ENCODE data around the gene GNAQ.
"Not testable (repeated sequence)": the region's sequence is repeated elsewhere in the genome, so short reads cannot be mapped to it uniquely, and the experiment has no call there.

The GNAQ gene

GRCh38 chr9:77744841-77745430, 286.7 kb downstream of the GNAQ start:
- CTCF ChIA-PET = no interaction called here
- H3K9me3 Mint-ChIP-seq = no peaks in the 10 kb centered on the region
- H3K27me3 Mint-ChIP-seq = no peaks in the 10 kb centered on the region
- H3K4me3 Mint-ChIP-seq = no peak overlapping the region
- H3K36me3 Mint-ChIP-seq = peaks cover 12% of the 10 kb centered on the region
- H3K4me1 Mint-ChIP-seq = peaks cover 24% of the 10 kb centered on the region
- DNase-seq = no peak
- no peak overlapping the region for H3K27ac Mint-ChIP-seq

GRCh38 chr9:77743386-77743785, 288.2 kb downstream of the GNAQ start:
- DNase-seq = no peak
- Mint-ChIP-seq H3K4me3 (no peak overlapping the region), H3K27ac (no peak overlapping the region), H3K9me3 (no peaks in the 10 kb centered on the region), H3K27me3 (no peaks in the 10 kb centered on the region), H3K36me3 (peaks cover 12% of the 10 kb centered on the region), H3K4me1 (peaks cover 24% of the 10 kb centered on the region)
- CTCF ChIA-PET = interaction anchor here (1.3 kb wide), 1 partner anchor 310 kb away, joined by 4 read pairs; no protein-coding TSS in a partner anchor

GRCh38 chr9:77738932-77739331, 292.7 kb downstream of the GNAQ start:
- Mint-ChIP-seq H3K4me3 (no peak overlapping the region), H3K9me3 (no peaks in the 10 kb centered on the region), H3K27ac (no peak overlapping the region), H3K27me3 (no peaks in the 10 kb centered on the region), H3K36me3 (no peaks in the 10 kb centered on the region), H3K4me1 (no peaks in the 10 kb centered on the region)
- CTCF ChIA-PET = interaction anchor here (1.0 kb wide), 1 partner anchor 12 kb away, joined by 4 read pairs; no protein-coding TSS in a partner anchor
- no peak for DNase-seq

GRCh38 chr9:77735494-77735893, 296.1 kb downstream of the GNAQ start:
- no peaks in the 10 kb centered on the region for H3K27me3 Mint-ChIP-seq
- CTCF ChIA-PET = no interaction called here
- no peak for DNase-seq
- H3K27ac Mint-ChIP-seq = no peak overlapping the region
- no peaks in the 10 kb centered on the region for H3K9me3 Mint-ChIP-seq
- no peaks in the 10 kb centered on the region for H3K36me3 Mint-ChIP-seq
- no peak overlapping the region for H3K4me3 Mint-ChIP-seq
- no peaks in the 10 kb centered on the region for H3K4me1 Mint-ChIP-seq

GRCh38 chr9:77731930-77732329, 299.7 kb downstream of the GNAQ start:
- Mint-ChIP-seq H3K27ac (no peak overlapping the region), H3K9me3 (no peaks in the 10 kb centered on the region), H3K27me3 (no peaks in the 10 kb centered on the region), H3K4me1 (peaks cover 12% of the 10 kb centered on the region), H3K4me3 (no peak overlapping the region), H3K36me3 (peaks cover 18% of the 10 kb centered on the region)
- CTCF ChIA-PET = no interaction called here
- DNase-seq = no peak

GRCh38 chr9:77731008-77731698, 300.5 kb downstream of the GNAQ start:
- CTCF ChIA-PET = no interaction called here
- H3K4me3 Mint-ChIP-seq = no peak overlapping the region
- peaks cover 20% of the 10 kb centered on the region for H3K4me1 Mint-ChIP-seq

GRCh38 chr9:77729177-77729576, 302.4 kb downstream of the GNAQ start:
- no peaks in the 10 kb centered on the region for H3K27me3 Mint-ChIP-seq
- no peak for DNase-seq
- CTCF ChIA-PET = no interaction called here
- H3K9me3 Mint-ChIP-seq = no peaks in the 10 kb centered on the region
- no peak overlapping the region for H3K27ac Mint-ChIP-seq
- H3K36me3 Mint-ChIP-seq = peaks cover 32% of the 10 kb centered on the region
- no peak overlapping the region for H3K4me3 Mint-ChIP-seq
- H3K4me1 Mint-ChIP-seq = peaks cover 34% of the 10 kb centered on the region

More at GRCh38 chr9:77731008-77731698, 300.5 kb downstream of the GNAQ start:
- H3K36me3 Mint-ChIP-seq = peaks cover 23% of the 10 kb centered on the region
- H3K27me3 Mint-ChIP-seq = no peaks in the 10 kb centered on the region
- no peaks in the 10 kb centered on the region for H3K9me3 Mint-ChIP-seq
- DNase-seq = no peak
- no peak overlapping the region for H3K27ac Mint-ChIP-seq

- DNase-seq = no peak
- Mint-ChIP-seq H3K9me3 (no peaks in the 10 kb centered on the region), H3K36me3 (peaks cover 35% of the 10 kb centered on the region), H3K4me3 (no peak overlapping the region), H3K4me1 (peaks cover 34% of the 10 kb centered on the region), H3K27me3 (no peaks in the 10 kb centered on the region), H3K27ac (peak overlapping the region; percentile 75)
- CTCF ChIA-PET = no interaction called here
Measured at GRCh38 chr9:77726814-77727213, 304.8 kb downstream of the GNAQ start.

GRCh38 chr9:77726289-77726688, 305.3 kb downstream of the GNAQ start:
- CTCF ChIA-PET = interaction anchor here (0.6 kb wide), 1 partner anchor 493 kb away, joined by 3 read pairs; no protein-coding TSS in a partner anchor
- Mint-ChIP-seq H3K4me1 (peaks cover 34% of the 10 kb centered on the region), H3K4me3 (no peak overlapping the region), H3K27me3 (no peaks in the 10 kb centered on the region), H3K9me3 (no peaks in the 10 kb centered on the region), H3K36me3 (peaks cover 36% of the 10 kb centered on the region), H3K27ac (peak overlapping the region; percentile 75)
- DNase-seq = no peak

GRCh38 chr9:77725820-77726219, 305.8 kb downstream of the GNAQ start:
- H3K27ac Mint-ChIP-seq = peak overlapping the region; percentile 75
- H3K4me1 Mint-ChIP-seq = peaks cover 34% of the 10 kb centered on the region
- H3K27me3 Mint-ChIP-seq = no peaks in the 10 kb centered on the region
- CTCF ChIA-PET = interaction anchor here (0.6 kb wide), 1 partner anchor 494 kb away, joined by 3 read pairs; no protein-coding TSS in a partner anchor
- DNase-seq = peak; percentile 44
- no peaks in the 10 kb centered on the region for H3K9me3 Mint-ChIP-seq
- peaks cover 37% of the 10 kb centered on the region for H3K36me3 Mint-ChIP-seq
- H3K4me3 Mint-ChIP-seq = no peak overlapping the region

- CTCF ChIA-PET = no interaction called here
- Mint-ChIP-seq H3K27ac (peak overlapping the region; percentile 75), H3K9me3 (no peaks in the 10 kb centered on the region), H3K4me3 (no peak overlapping the region), H3K27me3 (no peaks in the 10 kb centered on the region), H3K4me1 (peaks cover 34% of the 10 kb centered on the region), H3K36me3 (peaks cover 39% of the 10 kb centered on the region)
- DNase-seq = no peak
Measured at GRCh38 chr9:77725046-77725694, 306.4 kb downstream of the GNAQ start.

GRCh38 chr9:77721156-77721555, 310.5 kb downstream of the GNAQ start:
- H3K27me3 Mint-ChIP-seq, H3K9me3 Mint-ChIP-seq, DNase-seq, H3K27ac Mint-ChIP-seq, H3K4me3 Mint-ChIP-seq, CTCF ChIA-PET: not testable (repeated sequence)
- peaks cover 14% of the 10 kb centered on the region for H3K4me1 Mint-ChIP-seq
- H3K36me3 Mint-ChIP-seq = peaks cover 20% of the 10 kb centered on the region

GRCh38 chr9:77719321-77719720, 312.3 kb downstream of the GNAQ start:
- Mint-ChIP-seq H3K4me1 (no peaks in the 10 kb centered on the region), H3K4me3 (no peak overlapping the region), H3K36me3 (peaks cover 11% of the 10 kb centered on the region), H3K27ac (no peak overlapping the region), H3K9me3 (no peaks in the 10 kb centered on the region), H3K27me3 (no peaks in the 10 kb centered on the region)
- CTCF ChIA-PET = interaction anchor here (0.6 kb wide), 1 partner anchor 32 kb away, joined by 3 read pairs; no protein-coding TSS in a partner anchor
- DNase-seq = no peak

- not testable (repeated sequence) for H3K4me3 Mint-ChIP-seq, H3K27me3 Mint-ChIP-seq, H3K9me3 Mint-ChIP-seq, H3K27ac Mint-ChIP-seq, DNase-seq, H3K4me1 Mint-ChIP-seq
- CTCF ChIA-PET = interaction anchor here (0.6 kb wide), 1 partner anchor 34 kb away, joined by 3 read pairs; no protein-coding TSS in a partner anchor
- H3K36me3 Mint-ChIP-seq = peaks cover 10% of the 10 kb centered on the region
Measured at GRCh38 chr9:77718298-77718640, 313.3 kb downstream of the GNAQ start.

Data from activated naive CD4-positive, alpha-beta T cell treated with anti-CD3 and anti-CD28 coated beads, Interleukin-2, amount 10 ng/mL, durations not matched to agents 7 days and 5 days (primary cell).